ENCODE results near the gene CAPN11.

Gene CAPN11

DNA sequence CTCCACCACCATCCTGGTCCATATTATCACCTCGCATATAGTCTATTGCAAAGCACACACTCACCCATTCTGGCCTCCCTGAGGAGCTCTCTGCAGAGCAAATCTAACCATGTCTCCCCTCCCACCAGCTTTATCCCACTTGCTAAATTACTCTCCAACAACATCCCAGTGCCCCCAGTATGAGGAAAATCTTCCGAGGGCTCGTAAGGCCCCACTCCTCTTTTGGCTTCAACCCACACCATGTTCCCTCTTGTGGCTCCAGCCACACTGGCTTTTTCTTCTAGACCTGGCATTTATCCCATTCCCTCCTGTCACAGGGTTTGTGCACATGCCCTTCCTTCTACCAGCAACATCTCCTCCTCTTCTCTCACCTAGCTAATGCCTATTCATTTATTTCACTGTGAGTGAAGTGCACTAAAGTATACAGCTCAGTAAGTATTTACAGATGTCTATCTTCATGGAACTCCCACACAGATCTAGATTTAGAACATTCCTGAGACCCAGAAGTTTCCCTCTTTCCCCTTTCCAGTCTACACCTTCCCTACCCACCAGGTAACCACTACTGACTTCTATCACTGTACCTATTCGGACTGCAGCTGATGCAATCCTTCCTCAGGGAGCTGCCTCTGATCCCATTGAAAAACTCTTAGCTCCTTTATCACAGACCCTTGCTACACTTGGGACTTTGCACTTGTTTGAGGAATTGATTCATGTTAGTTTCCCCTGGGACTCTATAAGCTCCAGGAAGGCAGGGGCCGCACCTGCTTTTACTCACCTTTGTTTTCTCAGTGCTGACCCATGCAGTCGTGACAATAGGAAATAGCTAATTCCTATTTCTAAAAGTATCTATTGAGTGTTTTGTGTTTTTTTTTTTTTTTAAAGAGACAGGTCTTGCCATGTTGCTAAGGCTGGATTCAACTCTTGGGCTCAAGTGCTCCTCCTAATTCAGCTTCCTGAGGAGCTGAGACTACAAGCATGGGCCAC is 46.9 kb upstream of the CAPN11 start:
- H2AFZ ChIP-seq, result no peak overlapping the region
- H3K9ac ChIP-seq, result no peak overlapping the region
- no peak overlapping the region for H3K4me3 ChIP-seq (ENCODE audit: low read depth, low read length)
- no peaks in the 10 kb centered on the region for H3K36me3 ChIP-seq (ENCODE audit: control insufficient read depth, insufficient read depth, low read length)
- H3K27me3 ChIP-seq (ENCODE audit: control insufficient read depth, insufficient read depth, low read length), result no peaks in the 10 kb centered on the region
- no peaks in the 10 kb centered on the region for H3K79me2 ChIP-seq
- H3K4me2 ChIP-seq (ENCODE audit: low read length), result no peak overlapping the region
- TF ChIP-seq, protein P1, sequence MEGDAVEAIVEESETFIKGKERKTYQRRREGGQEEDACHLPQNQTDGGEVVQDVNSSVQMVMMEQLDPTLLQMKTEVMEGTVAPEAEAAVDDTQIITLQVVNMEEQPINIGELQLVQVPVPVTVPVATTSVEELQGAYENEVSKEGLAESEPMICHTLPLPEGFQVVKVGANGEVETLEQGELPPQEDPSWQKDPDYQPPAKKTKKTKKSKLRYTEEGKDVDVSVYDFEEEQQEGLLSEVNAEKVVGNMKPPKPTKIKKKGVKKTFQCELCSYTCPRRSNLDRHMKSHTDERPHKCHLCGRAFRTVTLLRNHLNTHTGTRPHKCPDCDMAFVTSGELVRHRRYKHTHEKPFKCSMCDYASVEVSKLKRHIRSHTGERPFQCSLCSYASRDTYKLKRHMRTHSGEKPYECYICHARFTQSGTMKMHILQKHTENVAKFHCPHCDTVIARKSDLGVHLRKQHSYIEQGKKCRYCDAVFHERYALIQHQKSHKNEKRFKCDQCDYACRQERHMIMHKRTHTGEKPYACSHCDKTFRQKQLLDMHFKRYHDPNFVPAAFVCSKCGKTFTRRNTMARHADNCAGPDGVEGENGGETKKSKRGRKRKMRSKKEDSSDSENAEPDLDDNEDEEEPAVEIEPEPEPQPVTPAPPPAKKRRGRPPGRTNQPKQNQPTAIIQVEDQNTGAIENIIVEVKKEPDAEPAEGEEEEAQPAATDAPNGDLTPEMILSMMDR (IDR thresholded peaks at IDR 0.05), result no peak
- H3K4me1 ChIP-seq, result no peaks in the 10 kb centered on the region
- H3K9me3 ChIP-seq (ENCODE audit: control insufficient read depth, low read length), result no peaks in the 10 kb centered on the region
- no peak overlapping the region for H3K27ac ChIP-seq

- Histone ChIP-seq H3K27me3 (ENCODE audit: control insufficient read depth, insufficient read depth, low read length) (no peaks in the 10 kb centered on the region), H3K36me3 (ENCODE audit: control insufficient read depth, insufficient read depth, low read length) (no peaks in the 10 kb centered on the region), H3K9me3 (ENCODE audit: control insufficient read depth, low read length) (no peaks in the 10 kb centered on the region), H3K79me2 (peaks cover 6% of the 10 kb centered on the region), H3K4me1 (no peaks in the 10 kb centered on the region), H3K27ac (no peak overlapping the region), H3K9ac (no peak overlapping the region), H2AFZ (no peak overlapping the region), H3K4me2 (ENCODE audit: low read length) (no peak overlapping the region), H3K4me3 (ENCODE audit: low read depth, low read length) (no peak overlapping the region)
- TF ChIP-seq, protein P1 (IDR thresholded peaks at IDR 0.05), result no peak
Measured at GRCh38 chr6:44113414-44113813, 45.2 kb upstream of the CAPN11 start.

- H3K27ac ChIP-seq, result no peak overlapping the region
- H3K27me3 ChIP-seq (ENCODE audit: control insufficient read depth, insufficient read depth, low read length), result no peaks in the 10 kb centered on the region
- peaks cover 17% of the 10 kb centered on the region for H3K79me2 ChIP-seq
- no peaks in the 10 kb centered on the region for H3K4me1 ChIP-seq
- TF ChIP-seq, protein P1 (IDR thresholded peaks at IDR 0.05), result no peak
- no peaks in the 10 kb centered on the region for H3K9me3 ChIP-seq (ENCODE audit: control insufficient read depth, low read length)
- H3K36me3 ChIP-seq (ENCODE audit: control insufficient read depth, insufficient read depth, low read length), result no peaks in the 10 kb centered on the region
- no peak overlapping the region for H3K4me3 ChIP-seq (ENCODE audit: low read depth, low read length)
- no peak overlapping the region for H2AFZ ChIP-seq
- no peak overlapping the region for H3K9ac ChIP-seq
- H3K4me2 ChIP-seq (ENCODE audit: low read length), result no peak overlapping the region
Measured at GRCh38 chr6:44115866-44116265, 42.8 kb upstream of the CAPN11 start.

- no peak overlapping the region for H3K4me3 ChIP-seq (ENCODE audit: low read depth, low read length)
- no peak overlapping the region for H3K27ac ChIP-seq
- peaks cover 21% of the 10 kb centered on the region for H3K79me2 ChIP-seq
- no peaks in the 10 kb centered on the region for H3K27me3 ChIP-seq (ENCODE audit: control insufficient read depth, insufficient read depth, low read length)
- H2AFZ ChIP-seq, result no peak overlapping the region
- TF ChIP-seq, protein P1 (IDR thresholded peaks at IDR 0.05), result no peak
- no peaks in the 10 kb centered on the region for H3K4me1 ChIP-seq
- no peaks in the 10 kb centered on the region for H3K36me3 ChIP-seq (ENCODE audit: control insufficient read depth, insufficient read depth, low read length)
- H3K4me2 ChIP-seq (ENCODE audit: low read length), result no peak overlapping the region
- no peak overlapping the region for H3K9ac ChIP-seq
- H3K9me3 ChIP-seq (ENCODE audit: control insufficient read depth, low read length), result no peaks in the 10 kb centered on the region
Measured at GRCh38 chr6:44116641-44117382, 41.8 kb upstream of the CAPN11 start.

Measured in parathyroid adenoma (tissue), 2 donors.